GM19351 (cell line): ENCODE results near the gene HNRNPC.
"Not testable (repeated sequence)": the region's sequence is repeated elsewhere in the genome, so short reads cannot be mapped to it uniquely, and the experiment has no call there.

Experiments
- ATAC-seq: cut with Tn5 transposase; IDR thresholded peaks from one replicate; pipeline ENCODE4 v1.9.1; 2021; ENCODE audit warnings: mild to moderate bottlenecking, moderate library complexity; ENCODE audit not compliant: unreplicated experiment

Gene HNRNPC

GRCh38 chr14:21213652-21214051, 55.6 kb downstream of the HNRNPC start:
- no peak for ATAC-seq

DNA sequence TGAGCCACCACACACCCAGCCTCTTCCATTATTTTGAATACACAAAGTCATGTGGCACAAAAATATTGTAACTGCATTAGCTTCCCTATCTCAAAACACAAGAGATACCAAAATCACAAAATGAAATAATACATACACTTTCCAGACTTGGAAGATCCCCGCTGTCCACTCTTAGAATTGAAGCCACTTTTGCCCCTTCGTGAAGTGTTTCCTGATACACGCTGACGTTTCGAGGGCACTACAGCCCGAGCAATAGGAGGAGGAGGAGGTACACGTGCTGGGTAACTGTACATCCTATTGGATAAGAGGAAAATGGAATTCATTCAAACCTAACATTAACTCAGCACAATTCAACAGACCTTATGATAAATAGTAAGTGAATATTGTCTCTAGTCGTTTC, 56.4 kb downstream of the HNRNPC start:
- ATAC-seq, result not testable (repeated sequence)

DNA sequence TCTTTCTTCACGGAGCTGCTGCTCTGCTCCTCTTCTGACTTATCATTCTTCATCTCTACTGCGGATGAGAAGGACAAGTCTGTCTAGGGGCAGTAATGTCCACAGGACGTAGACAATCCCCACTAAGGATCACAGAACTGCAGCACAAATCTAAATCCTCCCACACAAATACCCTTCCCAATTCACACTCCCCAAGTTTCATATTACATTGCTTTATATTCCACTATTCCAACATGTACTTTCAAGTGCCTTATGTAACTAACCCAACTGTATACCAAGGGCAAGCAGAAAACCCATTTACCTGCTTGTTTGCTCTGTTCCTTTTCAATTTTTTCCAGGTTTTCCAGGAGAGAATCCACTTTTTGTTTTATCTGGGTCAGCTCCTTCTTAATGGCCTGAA, 57.7 kb downstream of the HNRNPC start:
- no peak for ATAC-seq

GRCh38 chr14:21210023-21210422, 59.2 kb downstream of the HNRNPC start:
- no peak for ATAC-seq

DNA sequence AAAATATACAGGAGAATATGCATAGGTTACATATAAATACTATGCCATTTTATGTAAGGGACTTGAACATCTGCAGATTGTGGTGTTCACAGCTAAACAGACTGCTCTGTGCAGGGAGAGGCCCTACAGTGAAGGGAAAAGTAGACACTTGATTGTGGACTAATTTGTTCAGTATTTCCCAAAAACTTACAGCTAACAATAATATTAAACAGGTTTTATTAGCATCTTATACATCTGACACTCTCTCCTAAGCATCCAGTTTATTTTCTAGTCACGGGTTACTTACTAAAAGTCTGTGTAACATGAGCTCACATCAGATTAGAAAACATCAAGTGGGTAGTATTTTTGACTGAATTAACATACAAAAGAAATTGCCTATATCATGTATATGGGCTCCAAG, 60.1 kb downstream of the HNRNPC start:
- ATAC-seq, result no peak

- no peak for ATAC-seq
Measured at GRCh38 chr14:21208554-21208953, 60.7 kb downstream of the HNRNPC start.

- no peak for ATAC-seq
Measured at GRCh38 chr14:21206753-21207684, 62.2 kb downstream of the HNRNPC start.

DNA sequence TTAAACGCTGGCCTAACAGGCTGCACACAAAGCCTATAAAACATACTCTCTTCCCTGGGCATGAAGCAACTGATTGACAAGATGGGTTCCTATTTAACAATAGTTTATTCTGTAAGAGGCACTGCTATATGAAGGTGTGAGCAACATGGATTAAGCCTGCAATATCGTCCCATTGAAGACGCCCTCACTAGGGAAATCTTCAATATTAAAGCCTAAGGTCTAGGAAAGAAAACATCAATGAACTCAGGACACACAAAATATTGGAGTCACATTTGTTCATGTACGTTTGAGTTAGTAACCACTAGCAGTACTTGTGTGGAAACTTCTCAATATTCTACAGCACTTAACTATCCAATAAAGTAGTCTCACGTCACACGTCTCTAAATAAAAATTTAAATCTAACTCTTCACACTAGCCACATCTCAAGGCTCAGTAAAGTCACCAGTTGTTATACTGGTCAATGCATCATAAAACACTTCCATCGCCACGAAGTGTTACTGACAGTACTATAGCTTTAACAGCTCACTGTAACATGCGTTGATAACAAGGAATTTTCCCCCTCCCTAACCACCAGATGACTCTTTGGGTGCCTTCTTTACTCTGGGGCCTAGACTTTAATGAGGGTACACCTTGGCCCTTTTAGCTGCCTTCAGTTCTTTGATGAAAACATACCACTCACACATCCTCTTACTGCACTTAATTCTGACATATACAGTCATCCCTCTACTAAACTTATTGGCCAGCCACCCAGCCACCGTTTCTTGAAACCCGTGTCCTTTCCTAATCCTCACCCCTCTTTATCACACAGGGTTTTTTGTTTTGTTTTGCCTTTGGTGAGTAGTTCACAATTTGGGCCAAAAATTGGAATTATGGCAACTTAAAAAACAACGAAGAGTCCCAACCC, 63.3 kb downstream of the HNRNPC start:
- ATAC-seq, result no peak

GRCh38 chr14:21205026-21205677, 64.1 kb downstream of the HNRNPC start:
- no peak for ATAC-seq

- ATAC-seq, result no peak
Measured at GRCh38 chr14:21204167-21205025, 64.8 kb downstream of the HNRNPC start.

GRCh38 chr14:21203470-21204166, 65.6 kb downstream of the HNRNPC start:
- no peak for ATAC-seq

GRCh38 chr14:21202463-21203358, 66.5 kb downstream of the HNRNPC start:
- no peak for ATAC-seq

- ATAC-seq, result no peak
Measured at GRCh38 chr14:21201732-21202462, 67.3 kb downstream of the HNRNPC start.

GRCh38 chr14:21200752-21201461, 68.3 kb downstream of the HNRNPC start:
- no peak for ATAC-seq

GRCh38 chr14:21199611-21200560, 69.4 kb downstream of the HNRNPC start:
- ATAC-seq, result no peak
